H9 (cell line): ENCODE measurements around the gene CLK3. TPM values are rescaled to one million over a fixed set of nuclear protein-coding genes. Genes with fewer than 3 reads are reported as not detected.
"Not testable (repeated sequence)": the region's sequence is repeated elsewhere in the genome, so short reads cannot be mapped to it uniquely, and the experiment has no call there.

ENCODE experiments used
- DNase-seq: peaks from one replicate; pipeline ENCODE4 v3.0.0-alpha.2; 2017
- H2AFZ ChIP-seq: one replicate; pipeline ENCODE4 v1.6.1; 2013; ENCODE audit warnings: mild to moderate bottlenecking, low read length, control low read depth, moderate library complexity
- H2AK5ac ChIP-seq: 2 replicates; pipeline ENCODE4 v1.6.1; 2013; ENCODE audit warnings: low read length, control low read depth, mixed read lengths; ENCODE audit not compliant: insufficient read length
- H2BK120ac ChIP-seq: one replicate; pipeline ENCODE4 v1.6.1; 2013; ENCODE audit warnings: low read depth, mild to moderate bottlenecking, low read length, control low read depth, inconsistent platforms; ENCODE audit not compliant: poor library complexity, severe bottlenecking
- H2BK12ac ChIP-seq: 2 replicates; pipeline ENCODE4 v1.6.1; 2013; ENCODE audit warnings: low read length, control low read depth, mixed read lengths, low read depth; ENCODE audit not compliant: insufficient read length
- H2BK15ac ChIP-seq: 2 replicates; pipeline ENCODE4 v1.6.1; 2013; ENCODE audit warnings: low read depth, low read length, control low read depth
- H2BK20ac ChIP-seq: one replicate; pipeline ENCODE4 v1.6.1; 2013; ENCODE audit warnings: low read depth, mild to moderate bottlenecking, low read length, control low read depth, inconsistent platforms; ENCODE audit not compliant: poor library complexity, severe bottlenecking
- H2BK5ac ChIP-seq: 2 replicates; pipeline ENCODE4 v1.6.1; 2013; ENCODE audit warnings: low read length, control low read depth, mixed read lengths; ENCODE audit not compliant: insufficient read length
- H3K14ac ChIP-seq: 2 replicates; pipeline ENCODE4 v1.6.1; 2013; ENCODE audit warnings: low read length, control low read depth; ENCODE audit not compliant: insufficient read depth
- H3K18ac ChIP-seq: 2 replicates; pipeline ENCODE4 v1.6.1; 2013; ENCODE audit warnings: low read depth, mild to moderate bottlenecking, mixed read lengths, low read length, control low read depth; ENCODE audit not compliant: insufficient read length
- H3K23ac ChIP-seq: 2 replicates; pipeline ENCODE4 v1.6.1; 2013; ENCODE audit warnings: low read length, control low read depth, mixed read lengths, low read depth; ENCODE audit not compliant: insufficient read length
- H3K23me2 ChIP-seq: 2 replicates; pipeline ENCODE4 v1.6.1; 2013; ENCODE audit warnings: low read depth, mild to moderate bottlenecking, mixed read lengths, low read length, control low read depth; ENCODE audit not compliant: insufficient read length, poor library complexity, severe bottlenecking
- H3K27ac ChIP-seq: 2 replicates; pipeline ENCODE4 v1.5.1; 2013; ENCODE audit warnings: low read length, control low read depth, mixed read lengths, low read depth; ENCODE audit not compliant: insufficient read length
- H3K27me3 ChIP-seq: 2 replicates; pipeline ENCODE4 v1.6.1; 2013; ENCODE audit warnings: low read length, control low read depth, inconsistent platforms; ENCODE audit not compliant: insufficient read depth
- H3K4ac ChIP-seq: 2 replicates; pipeline ENCODE4 v1.6.1; 2013; ENCODE audit warnings: low read depth, mild to moderate bottlenecking, control low read depth, inconsistent platforms, low read length, moderate library complexity
- H3K4me1 ChIP-seq: 2 replicates; pipeline ENCODE4 v1.6.1; 2013; ENCODE audit warnings: low read length, control low read depth, inconsistent platforms; ENCODE audit not compliant: insufficient read depth
- H3K4me2 ChIP-seq: 2 replicates; pipeline ENCODE4 v1.6.1; 2013; ENCODE audit warnings: low read length, control low read depth, mixed read lengths; ENCODE audit not compliant: insufficient read length, insufficient read depth
- H3K56ac ChIP-seq: 2 replicates; pipeline ENCODE4 v1.6.1; 2013; ENCODE audit warnings: low read depth, mild to moderate bottlenecking, mixed read lengths, low read length, control low read depth; ENCODE audit not compliant: insufficient read length
- H3K79me1 ChIP-seq: 2 replicates; pipeline ENCODE4 v1.6.1; 2013; ENCODE audit warnings: low read depth, mild to moderate bottlenecking, moderate library complexity, low read length, control low read depth, inconsistent platforms; ENCODE audit not compliant: insufficient read depth, poor library complexity, severe bottlenecking
- H3K79me2 ChIP-seq: 2 replicates; pipeline ENCODE4 v1.6.1; 2013; ENCODE audit warnings: low read length, control low read depth, inconsistent platforms; ENCODE audit not compliant: insufficient read depth
- H3K9ac ChIP-seq: 2 replicates; pipeline ENCODE4 v1.6.1; 2013; ENCODE audit warnings: low read length, control low read depth, mixed read lengths; ENCODE audit not compliant: insufficient read length; ENCODE audit errors: extremely low read depth
- H3K9me3 ChIP-seq: one replicate; pipeline ENCODE4 v1.6.1; 2013; ENCODE audit warnings: low read depth, low read length, inconsistent platforms; ENCODE audit not compliant: control insufficient read depth
- H3T11ph ChIP-seq: one replicate; pipeline ENCODE4 v1.6.1; 2013; ENCODE audit warnings: mild to moderate bottlenecking, low read length, control low read depth, inconsistent platforms
- H4K20me1 ChIP-seq: one replicate; pipeline ENCODE4 v1.6.1; 2013; ENCODE audit not compliant: control insufficient read depth, insufficient read length, insufficient read depth
- H4K5ac ChIP-seq: 2 replicates; pipeline ENCODE4 v1.6.1; 2013; ENCODE audit warnings: low read depth, mild to moderate bottlenecking, mixed read lengths, low read length, control low read depth; ENCODE audit not compliant: insufficient read length
- H4K8ac ChIP-seq: replicated peaks from 2 replicates; pipeline ENCODE4 v1.6.1; 2013; ENCODE audit warnings: low read length, control low read depth, mixed read lengths, low read depth; ENCODE audit not compliant: insufficient read length
- H4K91ac ChIP-seq: 2 replicates; pipeline ENCODE4 v1.6.1; 2013; ENCODE audit warnings: low read depth, mild to moderate bottlenecking, moderate library complexity, mixed read lengths, low read length, control low read depth; ENCODE audit not compliant: insufficient read length
- H3K27ac Mint-ChIP-seq, 3 experiments: 2 replicates in 2 of 3; 3 replicates in 1 of 3; pipeline ENCODE4 v1.8.0; 2020 to 2021; ENCODE audit warnings: mixed read lengths in 3 of 3, mild to moderate bottlenecking in 1 of 3, moderate library complexity in 1 of 3
- H3K27me3 Mint-ChIP-seq: 2 replicates; pipeline ENCODE4 v1.8.0; 2021; ENCODE audit warnings: low read depth, mild to moderate bottlenecking, moderate library complexity, mixed read lengths
- H3K36me3 Mint-ChIP-seq, 3 experiments: 2 replicates in 2 of 3; 3 replicates in 1 of 3; pipeline ENCODE4 v1.8.0; 2020 to 2021; ENCODE audit warnings: low read depth in 3 of 3, mixed read lengths in 3 of 3; ENCODE audit not compliant: insufficient read depth in 1 of 3
- H3K4me1 Mint-ChIP-seq, 2 experiments: 2 replicates each; pipeline ENCODE4 v1.8.0; 2020; ENCODE audit warnings: mixed read lengths in 2 of 2
- H3K4me3 Mint-ChIP-seq, 2 experiments: 2 replicates in 1 of 2; 3 replicates in 1 of 2; pipeline ENCODE4 v1.8.0; 2020 to 2021; ENCODE audit warnings: mild to moderate bottlenecking in 2 of 2, mixed read lengths in 2 of 2, moderate library complexity in 1 of 2
- H3K9me3 Mint-ChIP-seq, 2 experiments: 2 replicates in 1 of 2; 3 replicates in 1 of 2; pipeline ENCODE4 v1.8.0; 2020; ENCODE audit warnings: mild to moderate bottlenecking in 2 of 2, mixed read lengths in 2 of 2, moderate library complexity in 1 of 2
- WGBS: extraction: QIAGEN DNeasy Blood & Tissue Kit; methylation state at CpG from one replicate; pipeline ENCODE4 v1.1.7; 2013; ENCODE audit warnings: missing lambda C conversion rate, low lambda C conversion rate, mixed read lengths; ENCODE audit not compliant: insufficient read length; ENCODE audit errors: extremely low coverage; 5-methylcytosine and 5-hydroxymethylcytosine counted together
- total RNA-seq: library from RNA; stranded (reverse); gene quantifications from 2 replicates; pipeline ENCODE4 v1.2.1, GENCODE V29; 2021
- TF ChIP-seq, protein P1 (sequence below): fragments of 200-600 bp; sonication (generic); conservative IDR thresholded peaks from 3 replicates; pipeline ENCODE4 v1.8.0; 2021; ENCODE audit warnings: antibody characterized with exemption, mild to moderate bottlenecking

Gene CLK3
- total RNA-seq, 1 experiment from 2014 or later = 40.8 TPM

DNA sequence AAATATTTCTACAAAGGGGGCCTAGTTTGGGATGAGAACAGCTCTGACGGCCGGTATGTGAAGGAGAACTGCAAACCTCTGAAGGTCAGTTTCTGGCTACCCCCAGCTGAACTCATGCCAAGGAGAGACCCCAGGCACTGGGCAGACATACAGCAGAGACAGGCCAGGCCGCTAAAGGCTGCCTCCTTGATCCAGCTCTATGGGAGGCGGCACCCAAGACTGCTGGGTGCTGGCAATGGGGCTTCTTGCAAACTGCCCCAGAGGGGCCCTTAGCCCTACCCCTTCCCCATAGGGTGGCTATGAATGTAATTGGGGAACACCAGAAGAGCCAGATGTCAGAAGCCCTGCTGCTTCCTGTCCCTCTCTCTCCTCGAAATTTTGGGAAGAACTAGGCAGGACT, 13.3 kb downstream of the CLK3 start:
- Histone ChIP-seq H2BK5ac (no peak overlapping the region), H3T11ph (no peak overlapping the region), H3K56ac (no peak overlapping the region), H3K23me2 (no peaks in the 10 kb centered on the region), H2BK12ac (no peak overlapping the region), H3K9me3 (no peaks in the 10 kb centered on the region), H3K79me2 (no peaks in the 10 kb centered on the region), H3K4me2 (no peak overlapping the region), H3K27ac (no peak overlapping the region), H3K9ac (no peak overlapping the region), H2BK15ac (no peak overlapping the region), H3K14ac (no peak overlapping the region), H3K27me3 (no peaks in the 10 kb centered on the region), H3K4ac (no peak overlapping the region), H3K18ac (no peak overlapping the region), H4K5ac (no peak overlapping the region), H3K79me1 (no peaks in the 10 kb centered on the region), H2BK20ac (no peak overlapping the region), H2AFZ (no peak overlapping the region), H4K8ac (no peak overlapping the region), H2AK5ac (no peak overlapping the region), H4K20me1 (no peaks in the 10 kb centered on the region), H2BK120ac (no peak overlapping the region), H4K91ac (no peak overlapping the region), H3K23ac (no peak overlapping the region), H3K4me1 (no peaks in the 10 kb centered on the region)
- TF ChIP-seq, protein P1, sequence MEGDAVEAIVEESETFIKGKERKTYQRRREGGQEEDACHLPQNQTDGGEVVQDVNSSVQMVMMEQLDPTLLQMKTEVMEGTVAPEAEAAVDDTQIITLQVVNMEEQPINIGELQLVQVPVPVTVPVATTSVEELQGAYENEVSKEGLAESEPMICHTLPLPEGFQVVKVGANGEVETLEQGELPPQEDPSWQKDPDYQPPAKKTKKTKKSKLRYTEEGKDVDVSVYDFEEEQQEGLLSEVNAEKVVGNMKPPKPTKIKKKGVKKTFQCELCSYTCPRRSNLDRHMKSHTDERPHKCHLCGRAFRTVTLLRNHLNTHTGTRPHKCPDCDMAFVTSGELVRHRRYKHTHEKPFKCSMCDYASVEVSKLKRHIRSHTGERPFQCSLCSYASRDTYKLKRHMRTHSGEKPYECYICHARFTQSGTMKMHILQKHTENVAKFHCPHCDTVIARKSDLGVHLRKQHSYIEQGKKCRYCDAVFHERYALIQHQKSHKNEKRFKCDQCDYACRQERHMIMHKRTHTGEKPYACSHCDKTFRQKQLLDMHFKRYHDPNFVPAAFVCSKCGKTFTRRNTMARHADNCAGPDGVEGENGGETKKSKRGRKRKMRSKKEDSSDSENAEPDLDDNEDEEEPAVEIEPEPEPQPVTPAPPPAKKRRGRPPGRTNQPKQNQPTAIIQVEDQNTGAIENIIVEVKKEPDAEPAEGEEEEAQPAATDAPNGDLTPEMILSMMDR = no peak
- no CpG with 5 or more reads among the region's 5 CpGs for WGBS
- Mint-ChIP-seq H3K4me3 (no peak overlapping the region), H3K4me1 (no peaks in the 10 kb centered on the region), H3K36me3 (peaks cover 31 to 73% (median 69%) of the 10 kb centered on the region in 3 experiments; a peak in 6 of 7 replicates), H3K27me3 (no peaks in the 10 kb centered on the region; the same call in 1 of the 2 replicates), H3K9me3 (no peaks in the 10 kb centered on the region), H3K27ac (peak overlapping the region in 1 of 3 experiments; percentile 62; a peak in 1 of 7 replicates)
- no peak for DNase-seq

DNA sequence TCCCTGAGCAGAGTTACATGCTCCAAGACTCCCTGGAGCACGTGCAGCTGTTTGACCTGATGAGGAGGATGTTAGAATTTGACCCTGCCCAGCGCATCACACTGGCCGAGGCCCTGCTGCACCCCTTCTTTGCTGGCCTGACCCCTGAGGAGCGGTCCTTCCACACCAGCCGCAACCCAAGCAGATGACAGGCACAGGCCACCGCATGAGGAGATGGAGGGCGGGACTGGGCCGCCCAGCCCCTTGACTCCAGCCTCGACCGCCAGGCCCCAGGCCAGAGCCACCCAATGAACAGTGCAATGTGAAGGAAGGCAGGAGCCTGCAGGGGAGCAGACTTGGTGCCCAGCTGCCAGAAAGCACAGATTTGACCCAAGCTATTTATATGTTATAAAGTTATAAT, 14.1 kb downstream of the CLK3 start:
- not testable (repeated sequence) for H3K27me3 Mint-ChIP-seq, H4K20me1 ChIP-seq, H2BK5ac ChIP-seq, H3K27ac ChIP-seq, H3K4me3 Mint-ChIP-seq, H3K9ac ChIP-seq, H3K23me2 ChIP-seq, H2BK15ac ChIP-seq, H3K27me3 ChIP-seq, H3K27ac Mint-ChIP-seq, H2BK12ac ChIP-seq, H3K79me1 ChIP-seq, H4K8ac ChIP-seq, H3K14ac ChIP-seq, H3K4ac ChIP-seq, H3K56ac ChIP-seq, H2AFZ ChIP-seq, H3K79me2 ChIP-seq, H4K5ac ChIP-seq, H4K91ac ChIP-seq, H2BK20ac ChIP-seq, H3K9me3 ChIP-seq, H3K4me1 ChIP-seq, H3T11ph ChIP-seq, H3K4me1 Mint-ChIP-seq, H3K9me3 Mint-ChIP-seq, H2BK120ac ChIP-seq, H2AK5ac ChIP-seq, H3K18ac ChIP-seq, H3K4me2 ChIP-seq, H3K23ac ChIP-seq
- peak; percentile 18 for DNase-seq
- WGBS = no CpG with 5 or more reads among the region's 10 CpGs
- peaks cover 28 to 72% (median 65%) of the 10 kb centered on the region in 3 experiments; a peak in 6 of 7 replicates for H3K36me3 Mint-ChIP-seq
